Psoas muscle (tissue), 8 donors: ENCODE data around the gene FLYWCH1. TPM values are rescaled to one million over a fixed set of nuclear protein-coding genes. Genes with fewer than 3 reads are reported as not detected.
A peak's percentile ranks its signal among the peaks of the same experiment; 100 is the strongest.

Source experiments
- ATAC-seq, 4 donors: fragments of 200-7000 bp; cut with Tn5 transposase; one replicate each; pipeline ENCODE4 v1.9.1; 2020; ENCODE audit warnings: moderate library complexity in 3 of 4, mild to moderate bottlenecking in 2 of 4
- DNase-seq, 2 donors: peaks; one replicate each; pipeline ENCODE4 v3.0.0-alpha.2; 2020
- H3K27ac ChIP-seq: fragments of 200-600 bp; one replicate; pipeline ENCODE4 v1.8.0; 2022
- H3K27me3 ChIP-seq, 3 donors: fragments of 200-600 bp in 1 of 3; one replicate each; pipeline versions ENCODE4 v1.6.1 to v1.8.0; 2013 to 2022; ENCODE audit warnings: low read length in 2 of 3, mild to moderate bottlenecking in 2 of 3, moderate library complexity in 1 of 3; ENCODE audit not compliant: insufficient read depth in 3 of 3
- H3K36me3 ChIP-seq, 2 donors: fragments of 200-600 bp in 1 of 2; one replicate each; pipeline versions ENCODE4 v1.6.1 to v1.8.0; 2013 to 2022; ENCODE audit warnings: low read depth in 1 of 2, mild to moderate bottlenecking in 1 of 2, moderate library complexity in 1 of 2; ENCODE audit not compliant: insufficient read depth in 1 of 2
- H3K4me1 ChIP-seq: fragments of 200-600 bp; one replicate; pipeline ENCODE4 v1.8.0; 2022
- H3K4me3 ChIP-seq: fragments of 200-600 bp; one replicate; pipeline ENCODE4 v1.8.0; 2022; ENCODE audit warnings: mild to moderate bottlenecking
- H3K9me3 ChIP-seq: fragments of 200-600 bp; one replicate; pipeline ENCODE4 v1.8.0; 2022
- CTCF ChIP-seq: fragments of 200-600 bp; IDR thresholded peaks from one replicate; pipeline ENCODE4 v1.8.0; 2022; ENCODE audit warnings: antibody characterized with exemption
- WGBS, 3 donors: extraction: QIAGEN DNeasy Blood & Tissue Kit; methylation state at CpG; one replicate each; pipeline versions ENCODE4 v1.1.6 to v1.1.7; 2013; 5-methylcytosine and 5-hydroxymethylcytosine counted together
- intact Hi-C, 2 donors: fragments of 100-400 bp; cut with DNase I; formaldehyde crosslinking; loops; one replicate each; pipeline versions ENCODE4 v1.11.0 to v1.14.2; 2022
- long read RNA-seq, 2 donors: library from polyadenylated mRNA; unstranded; transcript quantifications; one replicate each; pipeline ENCODE4 v2.0.0, GENCODE V29; 2021
- polyA plus RNA-seq, 3 donors: library from polyadenylated mRNA; stranded (reverse); fragments of 200-250 nt; gene quantifications; one replicate each; pipeline ENCODE4 v1.2.3, GENCODE V29; 2013
- total RNA-seq, 4 donors: library from RNA; stranded (reverse); fragmentation: NEBNext Ultra II Directional in 2 of 4; extraction: Animal tissue kit (Norgen Biotek cat#: 25700) in 2 of 4; gene quantifications; one replicate each; pipeline versions ENCODE4 v1.2.1 to v1.2.4, GENCODE V29; 2021 to 2023
- donor health status: healthy with polysubstance abuse.
- donor health status: DM: no; HTN: no; CAD: no; lungs with moderate emphysema.
- donor health status: Bipolar disorder and iron deficiency.
- donor health status: healthy.
- donor health status: DM: yes; HTN: yes; CAD: no.
- donor health status: DM: no; HTN: no; CAD: no.
- donor health status: DM: no; HTN: no; CAD: no.
- donor health status: DM: yes; HTN: yes; CAD: no.

FLYWCH1 gene
- total RNA-seq, result 10 to 100 TPM; 33.0 to 55.5 (median 40.3) TPM
- 10 to 100 TPM; 21.2 to 65.2 (median 24.7) TPM for polyA plus RNA-seq
- long read RNA-seq, donor 1, full-length matches to known transcripts, result 82 of 164 reads
- long read RNA-seq, donor 1, partial matches to known transcripts, result 55 of 164 reads
- long read RNA-seq, donor 1, other reads (novel, unspliced or antisense), result 27 of 164 reads
- long read RNA-seq, donor 2, full-length matches to known transcripts, result 63 of 138 reads
- long read RNA-seq, donor 2, partial matches to known transcripts, result 35 of 138 reads
- long read RNA-seq, donor 2, other reads (novel, unspliced or antisense), result 40 of 138 reads

DNA sequence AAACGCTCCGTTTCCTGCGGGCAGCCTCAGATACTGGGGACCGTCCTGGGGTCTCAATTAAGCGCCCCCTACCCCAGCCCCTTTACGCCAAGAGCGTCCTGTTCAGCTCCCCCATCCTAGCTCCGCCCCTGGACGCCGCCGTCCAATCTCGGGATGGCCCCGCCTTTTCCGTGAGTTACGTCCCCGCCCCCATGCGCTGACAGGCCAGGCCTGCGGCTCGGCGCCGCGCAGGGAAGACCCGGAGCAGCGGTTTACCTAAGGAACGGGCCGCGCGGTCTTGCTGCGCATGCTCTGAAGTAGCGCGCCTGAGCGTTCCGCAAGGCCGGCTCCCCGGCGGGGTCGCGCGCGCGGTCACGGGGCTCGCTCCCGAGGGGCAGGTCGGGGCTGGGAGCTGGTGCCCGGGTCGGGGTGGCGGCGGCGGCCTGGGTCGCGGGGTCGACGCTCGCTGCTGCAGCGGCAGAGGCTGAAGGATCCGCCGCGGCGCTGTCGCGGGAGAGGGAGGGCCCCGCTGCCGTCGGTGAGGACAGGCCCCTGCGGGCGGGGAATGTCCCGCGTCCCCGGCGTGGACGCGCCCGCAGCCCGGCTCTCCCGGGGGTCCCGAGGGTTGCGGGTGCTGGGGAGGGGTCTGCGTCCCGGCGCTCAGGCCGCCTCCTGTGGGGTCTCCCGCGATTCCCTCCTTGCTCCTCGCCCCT lies at the start of gene FLYWCH1:
Gene FLYWCH1 (plus strand): TSS at position 294 of the 692 bp plus-strand sequence. CDS start 17,755 bp downstream, outside the sequence.
- 0 to 1% (median 0%) methylated on average over 39 to 85 of the region's 85 CpGs for WGBS, 3 donors
- intact Hi-C loops, result no loop called here
- Histone ChIP-seq H3K4me3 (peak within 1 kb of the TSS; percentile 93), H3K27ac (peak within 1 kb of the TSS; percentile 95), H3K4me1 (peaks cover 24% of the 10 kb centered on the region), H3K36me3 (peaks cover 0 to 26% of the 10 kb centered on the region in 2 donors), H3K9me3 (no peaks in the 10 kb centered on the region), H3K27me3 (no peaks in the 10 kb centered on the region)
- DNase-seq (peak; percentile 98 to 99), ATAC-seq (peak; percentile 94 to 99 (median 96))
- no peak for TF ChIP-seq CTCF

DNA sequence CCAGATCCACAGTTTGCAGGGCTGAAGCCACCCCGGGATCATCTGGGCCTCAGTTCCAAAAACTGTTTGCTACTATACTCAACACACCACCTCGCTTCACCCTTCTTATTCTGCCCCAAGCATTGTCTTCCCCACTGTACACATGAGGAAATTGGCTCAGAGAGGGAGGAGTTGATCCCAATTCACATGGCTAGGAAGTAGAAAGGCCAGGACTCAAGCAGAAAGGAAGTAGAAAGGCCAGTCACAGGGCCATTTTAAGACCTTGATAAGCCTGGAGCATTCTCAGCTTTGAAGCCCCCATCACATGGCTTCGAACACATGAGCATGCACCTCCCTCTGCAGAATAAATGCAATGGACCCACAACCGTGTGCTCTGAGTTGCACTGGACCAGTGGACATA lies 46.1 kb upstream of the FLYWCH1 start:
- 66 to 73% (median 68%) methylated on average over 4 of the region's 4 CpGs for WGBS, 3 donors
- DNase-seq (no peak), ATAC-seq (no peak)
- Histone ChIP-seq H3K9me3 (no peaks in the 10 kb centered on the region), H3K4me3 (no peak overlapping the region), H3K27me3 (peaks cover 0 to 8% (median 3%) of the 10 kb centered on the region in 3 donors), H3K27ac (no peak overlapping the region), H3K36me3 (no peaks in the 10 kb centered on the region), H3K4me1 (no peaks in the 10 kb centered on the region)
- intact Hi-C loops, result loop anchor here in 1 of 2 donors (10.0 kb wide), 2 partner anchors 141 to 191 kb away; partner anchors contain the start of gene PRSS27
- no peak for TF ChIP-seq CTCF

- DNase-seq, result no peak
Measured at GRCh38 chr16:2866431-2866830, 45.3 kb upstream of the FLYWCH1 start.

GRCh38 chr16:2867661-2867986 lies 44.1 kb upstream of the FLYWCH1 start:
- Histone ChIP-seq H3K9me3 (no peaks in the 10 kb centered on the region), H3K4me1 (peaks cover under 1% of the 10 kb centered on the region), H3K4me3 (peak overlapping the region; percentile 84), H3K36me3 (no peaks in the 10 kb centered on the region), H3K27ac (peak overlapping the region; percentile 95), H3K27me3 (no peaks in the 10 kb centered on the region)
- 33 to 50% (median 39%) methylated on average over 8 of the region's 8 CpGs for WGBS, 3 donors
- ATAC-seq (no peak), DNase-seq (no peak)
- intact Hi-C loops, result loop anchor here in 1 of 2 donors (10.0 kb wide), 2 partner anchors 143 to 193 kb away; partner anchors contain the start of gene PRSS27
- no peak for TF ChIP-seq CTCF

More at GRCh38 chr16:2866431-2866830, 45.3 kb upstream of the FLYWCH1 start:
- peaks cover 0 to under 1% (median 0%) of the 10 kb centered on the region in 3 donors for H3K27me3 ChIP-seq
- no peak overlapping the region for H3K27ac ChIP-seq
- H3K4me3 ChIP-seq, result no peak overlapping the region
- no peaks in the 10 kb centered on the region for H3K36me3 ChIP-seq
- WGBS, 3 donors, result 54 to 73% (median 62%) methylated on average over 4 of the region's 4 CpGs
- TF ChIP-seq CTCF, result no peak
- no peak for ATAC-seq
- intact Hi-C loops, result loop anchor here in 1 of 2 donors (10.0 kb wide), 2 partner anchors 142 to 192 kb away; partner anchors contain the start of gene PRSS27
- no peaks in the 10 kb centered on the region for H3K9me3 ChIP-seq
- H3K4me1 ChIP-seq, result no peaks in the 10 kb centered on the region
